ENCODE results near the gene GBA2.

The GBA2 gene

DNA sequence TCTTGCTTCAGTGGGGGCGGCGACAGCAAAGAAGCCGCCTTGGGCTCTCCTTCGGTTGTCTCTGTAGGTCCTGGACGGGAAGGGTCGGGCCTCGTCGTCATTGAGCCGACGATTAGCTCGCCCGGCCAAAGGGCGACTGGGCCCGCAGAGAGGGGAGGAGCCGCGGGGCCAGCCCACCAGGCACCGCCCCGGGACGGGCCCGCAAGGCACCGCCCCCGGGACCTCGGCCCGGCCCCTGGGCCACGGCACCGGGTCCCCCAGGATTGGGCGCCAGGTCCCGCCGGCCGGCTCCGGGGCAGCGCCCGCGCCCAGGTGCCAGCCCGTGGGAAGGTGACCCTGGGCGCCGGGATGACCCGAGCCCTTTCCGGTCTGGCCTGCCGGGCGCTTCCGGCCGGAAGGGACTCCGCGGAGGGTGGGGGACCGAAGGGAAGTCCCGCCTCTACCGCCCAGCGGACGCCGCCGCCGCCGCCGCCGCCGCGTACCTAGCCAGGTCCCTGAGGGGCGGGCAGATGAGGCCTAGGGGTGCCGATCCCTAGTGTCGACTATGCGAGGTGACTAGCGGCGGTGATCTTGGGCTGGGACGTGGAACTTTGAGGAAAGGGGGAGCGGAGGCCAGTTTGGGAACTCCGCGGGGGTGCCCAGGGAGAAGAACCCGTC is at the start of gene GBA2, which contains the start of gene RGP1:
Gene GBA2, minus strand, starts transcription at position 371 of the 657 bp plus-strand sequence. CDS start 524 bp downstream, outside the sequence.
Gene RGP1, plus strand, starts transcription at position 430 of the 657 bp plus-strand sequence. CDS start 469 bp downstream, outside the sequence.
- no peak for DNase-seq (ENCODE audit: low read depth)

DNA sequence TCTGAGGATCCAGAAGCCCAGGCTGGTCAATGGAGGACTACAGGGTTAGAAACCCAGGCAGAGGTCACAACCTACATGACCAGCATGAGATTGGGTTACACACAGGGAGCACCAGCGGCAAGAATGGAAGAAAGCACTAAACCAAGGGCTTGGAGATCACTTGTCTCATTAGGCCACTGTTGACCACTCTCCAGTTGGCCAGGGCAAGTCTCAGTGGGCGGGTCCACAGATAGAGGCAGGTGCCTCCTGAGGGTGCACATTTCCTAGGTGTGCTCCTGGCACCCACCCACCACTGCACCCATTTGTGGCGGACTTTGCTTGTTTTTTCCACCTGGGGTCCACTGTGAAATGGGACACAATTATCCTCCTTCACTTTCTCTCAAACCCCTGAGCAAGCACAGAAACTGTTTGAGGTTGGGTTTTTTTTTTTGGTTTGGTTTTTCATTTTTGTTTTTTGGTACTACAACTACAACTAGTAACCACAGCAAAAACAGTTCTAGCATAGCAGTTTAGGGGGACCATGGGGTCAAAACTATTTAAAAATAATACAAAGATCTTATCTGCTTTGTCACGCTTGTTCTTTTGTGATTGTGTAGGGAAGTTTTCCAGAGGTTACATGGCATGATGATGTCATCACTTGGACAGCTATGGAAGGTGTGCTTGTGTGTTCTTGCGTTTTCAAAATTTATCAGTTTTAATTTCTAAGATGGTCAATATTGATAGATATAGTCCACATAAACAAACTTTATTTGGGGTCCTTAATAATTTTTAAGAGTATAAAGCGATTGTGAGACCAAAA is 48.5 kb upstream of the GBA2 start:
- no peak for DNase-seq (ENCODE audit: low read depth)

DNA sequence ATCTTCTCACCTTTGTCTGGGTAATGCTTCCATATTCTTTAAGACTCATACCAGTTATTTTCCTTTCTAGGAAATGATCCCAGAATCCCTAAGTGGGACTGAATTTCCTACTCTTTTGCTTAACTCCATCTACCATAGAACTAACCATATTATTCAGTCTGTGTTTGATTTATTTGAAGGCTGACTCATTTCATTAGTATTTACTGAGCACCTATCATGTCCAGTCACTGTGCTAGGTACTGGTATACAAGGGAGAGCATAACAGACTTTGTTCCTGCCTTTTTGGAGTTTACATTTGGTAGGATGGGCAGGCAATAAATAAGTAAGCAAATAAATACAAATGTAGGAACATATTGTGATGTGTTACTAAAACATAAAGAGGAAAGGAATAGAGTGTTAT is 46.7 kb upstream of the GBA2 start:
- DNase-seq (ENCODE audit: low read depth): no peak

DNA sequence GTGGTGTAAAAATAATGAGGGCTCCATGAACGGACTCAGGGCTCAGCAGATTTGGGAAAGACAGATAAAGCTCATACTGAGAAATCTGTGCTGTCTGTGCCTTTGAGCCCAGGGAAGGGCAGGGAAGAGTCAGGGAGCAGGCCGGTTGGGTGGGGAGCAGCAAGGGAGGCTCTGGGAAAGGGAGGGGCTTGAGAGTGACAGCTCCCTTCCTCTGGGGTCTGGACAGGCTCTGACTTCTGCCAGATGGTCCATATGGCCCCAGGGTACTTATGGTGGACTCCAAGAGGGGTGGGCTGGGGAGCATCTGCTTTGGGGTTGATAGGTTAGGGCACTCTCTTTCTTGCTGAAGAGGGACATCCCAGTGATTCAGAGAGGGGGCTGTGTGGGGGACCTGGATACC is 44.4 kb upstream of the GBA2 start:
- DNase-seq (ENCODE audit: low read depth): no peak

DNA sequence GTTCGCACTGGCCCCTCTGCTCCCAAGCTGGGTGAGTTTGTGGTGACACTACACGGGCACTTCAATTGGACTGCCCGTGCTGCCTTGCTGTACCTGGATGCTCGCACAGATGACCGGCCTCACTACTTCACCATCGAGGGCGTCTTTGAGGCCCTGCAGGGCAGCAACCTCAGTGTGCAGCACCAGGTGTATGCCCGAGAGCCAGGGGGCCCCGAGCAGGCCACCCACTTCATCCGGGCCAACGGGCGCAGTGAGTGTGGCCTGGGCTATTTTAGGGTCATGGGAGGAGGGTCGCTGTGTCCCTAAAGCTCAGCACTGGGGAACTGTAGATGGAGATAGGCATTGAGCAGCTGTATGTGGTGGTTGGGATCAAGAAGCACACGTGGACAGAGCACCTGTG is 43.8 kb upstream of the GBA2 start:
- no peak for DNase-seq (ENCODE audit: low read depth)

DNA sequence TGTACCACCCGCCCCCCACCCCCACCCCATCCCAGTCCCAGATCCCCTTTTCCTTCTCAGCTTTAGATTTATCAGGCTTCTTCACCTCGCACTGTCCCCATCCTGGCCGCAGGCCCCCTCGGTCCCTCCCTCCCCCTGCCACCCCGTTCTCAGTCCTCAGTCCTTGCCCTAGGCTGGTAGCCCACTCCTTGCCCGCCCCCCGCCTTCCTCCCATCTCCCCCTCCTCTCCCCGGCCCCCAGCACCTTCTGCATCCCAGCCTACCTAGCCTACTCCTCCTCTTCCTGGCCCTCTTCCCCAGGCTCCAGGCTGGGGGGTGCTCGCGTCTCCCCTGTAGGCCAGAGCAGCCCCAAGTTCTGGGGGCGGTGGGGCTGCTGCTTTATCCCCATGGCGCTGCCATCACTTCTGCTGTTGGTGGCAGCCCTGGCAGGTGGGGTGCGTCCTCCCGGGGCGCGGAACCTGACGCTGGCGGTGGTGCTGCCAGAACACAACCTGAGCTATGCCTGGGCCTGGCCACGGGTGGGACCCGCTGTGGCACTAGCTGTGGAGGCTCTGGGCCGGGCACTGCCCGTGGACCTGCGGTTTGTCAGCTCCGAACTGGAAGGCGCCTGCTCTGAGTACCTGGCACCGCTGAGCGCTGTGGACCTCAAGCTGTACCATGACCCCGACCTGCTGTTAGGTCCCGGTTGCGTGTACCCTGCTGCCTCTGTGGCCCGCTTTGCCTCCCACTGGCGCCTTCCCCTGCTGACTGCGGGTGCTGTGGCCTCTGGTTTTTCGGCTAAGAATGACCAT is 43.2 kb upstream of the GBA2 start:
- no peak for DNase-seq (ENCODE audit: low read depth)

DNA sequence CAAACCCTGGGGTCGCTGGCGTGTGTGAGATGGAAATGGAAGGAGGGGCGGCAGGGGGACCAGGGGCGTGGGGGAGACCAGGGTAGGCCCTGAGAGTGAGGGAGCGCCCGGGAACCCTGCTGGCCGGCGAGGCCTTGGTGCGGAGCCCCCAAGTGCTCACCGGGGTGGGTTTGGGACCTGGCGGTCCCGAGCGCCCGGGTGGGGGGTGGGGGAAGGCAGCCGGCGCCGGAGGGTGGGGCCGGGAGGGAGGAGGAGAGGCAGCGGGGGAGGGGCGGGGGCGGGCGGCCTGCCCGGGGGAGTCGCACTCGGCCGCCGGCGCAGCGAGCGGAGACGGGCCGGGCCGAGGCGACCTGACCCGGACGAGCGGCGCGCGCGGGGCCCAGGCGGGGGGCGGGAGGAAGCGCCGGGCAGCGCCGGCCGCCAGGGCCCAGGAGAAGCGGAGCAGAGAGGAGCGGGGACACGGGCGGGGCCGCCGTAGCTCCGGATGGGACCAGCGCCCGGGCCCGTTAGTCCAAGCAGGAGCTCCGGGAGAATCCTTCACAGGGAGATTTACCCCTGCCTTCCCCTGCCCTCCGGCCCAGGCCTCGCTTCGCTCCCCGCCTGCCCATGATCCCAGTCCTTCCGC is 42.4 kb upstream of the GBA2 start, which contains the start of gene NPR2:
Gene NPR2, plus strand, starts transcription at position 295 of the 625 bp plus-strand sequence. CDS start 818 bp downstream, outside the sequence.
- no peak for DNase-seq (ENCODE audit: low read depth)

DNA sequence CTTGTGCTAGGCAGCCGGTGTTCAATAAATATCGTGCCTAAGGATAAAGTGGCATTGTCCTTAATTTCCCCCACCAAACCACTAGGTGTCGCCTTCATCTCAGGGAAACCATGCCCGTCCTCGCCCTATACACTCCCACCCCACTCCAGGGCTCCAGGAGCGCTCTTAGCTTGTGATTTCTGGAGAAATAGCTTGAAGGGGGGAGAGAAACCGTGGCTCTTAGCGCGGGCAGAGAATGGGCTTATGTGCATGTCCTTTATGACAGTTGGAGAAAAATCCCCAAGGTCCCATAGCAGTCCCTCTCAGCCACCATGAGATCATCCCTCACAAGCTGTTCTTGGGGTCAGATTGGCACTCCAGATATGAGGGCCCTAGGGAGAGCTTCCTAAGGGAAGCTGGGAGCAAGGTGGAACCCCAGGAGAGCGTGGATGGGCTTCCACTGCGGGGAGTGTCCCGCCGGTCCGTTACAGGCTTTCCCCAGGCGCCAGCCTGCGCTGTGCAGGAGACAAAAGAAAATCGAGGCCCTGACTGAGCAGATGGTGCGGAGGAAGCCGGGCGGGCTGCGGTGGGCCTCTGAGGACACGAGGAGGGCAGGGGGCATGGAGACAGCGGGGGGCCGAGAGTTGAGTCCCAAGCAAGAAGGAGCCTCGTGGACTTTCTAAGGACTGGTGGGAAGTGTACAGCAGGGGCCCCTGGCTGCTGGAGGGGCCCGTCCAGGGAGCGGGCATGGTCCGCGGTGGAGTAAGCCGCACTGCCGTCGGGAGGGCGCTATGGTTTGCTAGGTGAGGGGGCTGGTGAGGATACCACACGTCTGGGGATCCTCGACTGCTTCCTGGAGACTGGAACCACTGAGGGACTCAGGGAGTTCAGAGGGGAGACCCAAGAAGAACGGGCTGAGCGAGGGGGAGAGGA is 41.6 kb upstream of the GBA2 start:
- no peak for DNase-seq (ENCODE audit: low read depth)

DNA sequence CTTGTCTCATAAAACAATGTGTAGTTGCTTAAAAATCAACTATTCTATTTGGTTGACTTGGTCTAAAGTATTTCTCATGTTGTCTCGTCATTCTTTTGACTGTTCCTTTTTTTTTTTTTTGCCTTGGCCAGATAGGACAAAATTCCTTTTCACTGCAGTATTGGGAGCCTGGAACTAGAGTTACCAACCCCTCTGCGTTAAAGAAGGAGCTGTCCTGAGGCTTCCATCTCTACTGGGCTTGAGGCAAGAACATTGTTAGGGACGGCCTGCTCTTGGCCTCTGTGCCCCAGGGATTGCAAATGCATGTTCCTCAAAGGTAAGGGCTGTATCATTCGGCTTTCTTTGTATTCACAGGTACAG is 41.0 kb upstream of the GBA2 start:
- DNase-seq (ENCODE audit: low read depth): no peak

DNA sequence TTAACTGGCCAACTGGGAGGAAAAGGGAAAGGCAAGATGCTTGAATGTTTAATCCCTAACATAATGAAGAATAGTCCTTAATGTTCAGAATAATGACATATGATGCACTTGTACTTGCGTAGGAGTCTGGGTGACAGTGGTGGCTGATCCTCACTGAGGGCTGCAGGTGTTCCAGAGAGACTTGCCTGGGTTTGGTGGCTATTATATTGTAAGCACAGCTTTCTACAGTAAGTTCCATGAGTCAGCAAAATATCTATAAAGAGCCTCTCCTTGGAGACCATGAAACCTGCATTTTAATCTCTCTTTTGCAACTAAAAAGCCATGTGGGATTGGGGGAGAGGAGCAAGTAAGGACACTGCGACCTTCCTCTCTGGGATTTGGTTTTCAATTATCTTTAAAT is 40.5 kb upstream of the GBA2 start:
- no peak for DNase-seq (ENCODE audit: low read depth)

DNA sequence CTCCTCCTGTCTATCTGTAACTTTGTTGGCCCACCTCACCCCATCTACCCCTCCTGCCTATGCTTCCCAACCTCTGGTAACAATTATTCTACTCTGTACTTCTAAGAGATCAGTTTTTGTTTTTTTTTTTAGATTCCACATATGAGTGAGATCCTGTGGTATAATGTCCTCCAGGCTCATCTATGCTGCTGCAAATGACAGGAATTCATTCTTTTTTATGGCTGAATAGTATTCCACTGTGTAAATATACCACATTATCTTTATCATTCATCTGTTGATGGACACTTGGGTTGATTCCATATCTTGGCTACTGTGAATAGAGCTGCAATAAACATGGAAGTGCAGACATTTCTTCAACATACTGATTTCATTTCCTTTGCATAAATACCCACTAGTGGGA is 34.4 kb upstream of the GBA2 start:
- DNase-seq (ENCODE audit: low read depth): no peak

DNA sequence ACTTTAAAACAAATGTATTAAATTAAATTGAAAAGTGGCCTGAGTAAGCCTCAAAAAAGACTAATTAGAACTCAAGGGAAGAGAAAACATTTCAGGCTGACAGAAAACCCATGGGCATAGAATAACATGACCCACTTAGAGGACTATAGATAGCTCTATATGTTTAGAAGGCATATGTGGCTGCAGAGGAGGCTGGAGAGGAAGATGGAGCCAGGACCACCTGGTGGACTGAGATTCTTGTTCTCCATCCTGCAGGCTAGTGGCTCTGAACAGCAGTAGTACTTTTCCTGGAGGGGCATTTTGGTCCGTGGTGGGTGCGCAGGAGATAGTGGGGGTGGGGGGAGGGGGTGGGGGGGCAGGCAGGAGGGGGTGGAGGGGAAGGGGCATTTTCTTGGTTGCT is 32.0 kb upstream of the GBA2 start:
- no peak for DNase-seq (ENCODE audit: low read depth)

DNA sequence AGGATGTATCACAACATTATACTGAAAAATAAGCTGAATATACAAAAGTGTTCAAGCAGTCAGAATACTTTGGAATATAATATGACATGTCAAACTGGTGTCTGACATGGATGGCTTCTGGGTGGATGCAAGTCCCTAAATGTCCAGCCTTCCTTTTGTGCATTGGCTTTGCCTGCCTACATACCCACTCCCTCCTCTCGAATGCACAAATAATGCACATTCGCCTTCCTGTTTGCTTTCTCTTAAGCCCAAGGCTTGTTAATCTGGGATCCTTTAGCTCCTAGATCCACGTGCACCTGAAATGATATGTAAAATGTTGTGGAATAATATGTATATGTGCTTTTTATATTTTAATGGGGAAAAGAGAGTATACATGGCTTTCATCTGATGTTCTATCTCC is 29.5 kb upstream of the GBA2 start:
- DNase-seq (ENCODE audit: low read depth): no peak

DNA sequence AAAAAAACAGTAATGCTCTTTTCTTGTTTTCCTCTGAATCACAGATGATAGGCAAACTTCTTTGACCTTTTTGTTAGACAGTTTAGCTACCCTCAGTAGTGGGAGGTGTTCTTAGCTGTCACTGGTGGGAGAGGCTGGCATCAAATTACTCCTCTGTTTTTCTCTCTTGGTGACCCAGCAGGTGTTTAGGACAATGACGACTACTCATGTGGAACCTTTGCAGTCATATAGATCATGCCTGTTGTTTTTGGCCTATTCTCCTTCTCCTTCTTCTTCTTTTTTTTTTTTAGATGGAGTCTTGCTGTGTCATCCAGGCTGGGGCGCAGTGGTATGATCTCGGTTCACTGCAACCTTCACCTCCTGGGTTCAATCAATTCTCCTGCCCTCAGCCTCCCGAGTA is 27.0 kb upstream of the GBA2 start:
- DNase-seq (ENCODE audit: low read depth): no peak

DNA sequence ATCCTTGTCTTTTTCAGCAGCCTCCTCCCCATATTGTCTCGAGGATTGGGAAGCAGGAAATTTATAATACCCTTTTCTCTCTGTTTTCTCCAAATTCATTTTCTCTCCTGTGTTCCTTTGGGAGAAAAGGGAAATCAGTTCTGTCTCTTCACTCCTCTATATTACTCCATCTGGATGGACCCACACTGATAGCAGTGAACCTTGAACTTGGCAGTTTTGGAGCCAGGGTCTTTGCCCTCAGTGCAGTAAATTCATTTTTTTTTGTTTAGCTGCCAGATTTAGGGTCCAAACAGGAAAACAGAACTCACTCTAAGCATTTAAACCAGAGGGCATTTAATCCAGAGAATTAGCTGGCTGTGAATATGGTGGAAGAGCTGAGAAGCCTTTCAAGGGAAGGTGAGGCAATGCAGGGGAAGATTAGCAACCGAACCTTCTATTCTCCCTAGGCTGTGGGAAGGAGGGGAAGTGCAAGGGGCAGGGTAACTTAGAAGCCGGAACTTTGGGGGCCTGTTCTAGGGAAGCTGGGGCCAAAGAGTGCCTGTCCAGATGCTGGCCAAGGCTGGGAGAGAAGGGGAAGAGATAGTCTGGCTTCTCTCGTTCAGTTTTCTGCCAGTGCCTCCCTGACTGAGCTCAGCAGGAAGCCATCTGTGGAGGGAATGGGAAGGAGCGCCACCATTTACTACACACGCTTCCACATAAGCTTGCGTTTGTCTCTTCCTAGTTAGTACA is 26.0 kb upstream of the GBA2 start:
- DNase-seq (ENCODE audit: low read depth): no peak

DNA sequence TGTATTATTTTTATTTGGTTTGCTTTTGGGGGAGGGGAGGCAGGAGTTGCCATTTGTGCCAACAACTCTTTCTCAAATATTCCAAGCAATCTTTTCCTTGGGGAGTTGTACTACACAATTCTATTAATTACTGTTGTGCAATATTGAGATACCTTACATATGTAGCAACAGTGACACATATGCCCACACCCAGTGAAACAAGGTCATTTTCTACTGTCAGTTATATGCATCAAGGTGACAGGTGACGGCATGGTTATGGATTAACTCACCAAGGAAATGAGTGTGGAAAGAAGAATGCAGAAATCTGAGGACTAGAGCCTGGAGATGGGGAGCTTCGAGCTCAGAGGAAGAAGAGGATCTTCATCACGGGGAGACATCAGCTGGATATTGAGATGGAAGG is 22.9 kb upstream of the GBA2 start:
- DNase-seq (ENCODE audit: low read depth): no peak

DNA sequence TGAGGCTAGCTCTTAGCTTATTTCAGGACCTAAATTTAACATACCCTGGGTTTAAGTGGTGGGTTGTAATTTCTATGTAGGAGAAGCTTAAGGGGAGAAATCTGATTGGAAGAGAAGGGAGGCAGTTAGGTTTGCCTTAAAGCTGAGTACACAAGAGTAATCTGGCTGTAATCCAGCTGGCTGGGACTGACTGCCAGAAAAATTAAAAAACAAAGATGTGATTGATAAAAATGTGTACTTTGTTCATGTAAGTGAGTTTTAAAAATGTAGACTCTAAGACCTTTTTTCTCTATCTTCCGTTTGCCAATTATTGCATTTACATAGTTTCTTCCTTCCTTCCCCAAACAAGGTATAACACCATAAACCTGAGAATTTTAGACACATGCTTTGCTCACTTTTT is 22.5 kb upstream of the GBA2 start:
- DNase-seq (ENCODE audit: low read depth): no peak

DNA sequence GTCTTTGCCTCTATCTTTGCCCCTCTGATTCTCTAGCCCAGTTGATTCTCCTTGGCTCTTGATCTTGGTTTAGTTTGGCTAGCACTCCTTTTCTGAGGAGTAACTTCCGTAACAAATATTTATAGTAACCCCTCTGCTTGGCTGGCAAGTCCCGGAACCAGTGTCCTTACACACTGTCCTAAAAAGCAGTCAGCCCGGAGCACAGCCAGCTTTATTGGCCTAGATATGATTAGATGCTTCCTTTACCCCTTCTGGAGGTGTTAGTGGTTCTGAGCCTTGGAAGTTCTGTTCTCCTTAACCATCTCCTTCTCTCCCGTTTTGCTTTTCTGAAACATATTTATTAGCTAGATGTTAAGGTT is 22.0 kb upstream of the GBA2 start:
- no peak for DNase-seq (ENCODE audit: low read depth)

DNA sequence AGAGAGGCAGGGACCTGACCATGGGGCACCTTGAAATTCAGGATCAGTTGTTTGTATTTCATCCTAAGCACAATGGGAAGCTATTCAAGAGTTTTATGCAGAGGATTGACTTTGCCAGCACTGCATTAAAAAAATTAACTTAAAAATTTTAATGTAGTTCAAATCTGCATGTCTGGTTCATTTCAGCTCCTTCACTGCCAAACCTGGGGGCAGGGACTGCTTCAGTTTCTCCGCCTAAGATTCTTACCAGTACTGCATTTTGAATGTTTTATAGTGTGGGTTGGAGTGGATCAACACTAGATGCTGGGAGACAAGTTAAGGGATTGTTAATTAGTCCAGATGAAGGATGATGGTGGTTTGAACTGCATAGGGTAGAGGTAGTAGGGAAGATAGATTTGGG is 20.7 kb upstream of the GBA2 start:
- no peak for DNase-seq (ENCODE audit: low read depth)

DNA sequence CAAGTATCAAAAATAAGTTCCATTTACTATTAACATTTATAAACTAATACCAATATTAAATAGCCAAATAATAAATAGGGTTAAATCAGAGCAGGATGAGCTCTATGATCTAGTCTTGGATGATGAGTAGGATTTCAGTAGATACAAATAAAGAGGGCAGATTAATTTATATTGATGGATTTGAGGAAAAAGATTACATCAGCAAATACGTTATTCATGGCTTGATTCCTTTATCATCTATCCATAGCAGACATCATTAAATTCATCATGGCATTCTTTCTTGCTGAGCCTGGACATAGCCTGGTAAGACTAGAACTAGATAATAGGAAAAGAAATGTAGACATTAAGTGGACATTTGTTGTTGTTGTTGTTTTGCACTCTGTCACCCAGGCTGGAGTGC is 18.4 kb upstream of the GBA2 start:
- DNase-seq (ENCODE audit: low read depth): no peak

DNA sequence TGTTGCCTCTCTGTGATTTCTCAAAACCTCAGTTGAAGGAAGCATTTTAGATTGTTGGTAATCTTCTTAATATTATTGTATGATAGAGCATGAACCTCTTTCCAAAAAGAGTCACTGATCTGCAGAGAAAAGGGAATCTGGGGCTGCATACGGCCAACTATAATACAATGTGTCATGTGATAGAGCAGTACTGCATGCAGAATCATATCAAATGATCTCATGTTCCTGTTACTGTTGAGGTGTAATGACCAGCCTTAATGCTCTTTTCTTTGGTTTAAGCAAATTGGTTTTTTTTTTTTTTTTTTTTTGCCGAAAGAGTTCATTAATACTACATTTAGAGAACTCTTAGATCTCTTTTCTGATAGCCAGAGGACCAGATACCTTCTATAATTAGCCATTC is 18.0 kb upstream of the GBA2 start:
- no peak for DNase-seq (ENCODE audit: low read depth)

Data from stimulated activated CD8-positive, alpha-beta memory T cell treated with anti-CD3 and anti-CD28 coated beads, Interleukin-7, amount 100 ng/mL, for 24 hours (primary cell).